ENCODE data around the gene CEP250. TPM values are rescaled to one million over a fixed set of nuclear protein-coding genes. Genes with fewer than 3 reads are reported as not detected.
"Not testable (repeated sequence)": the region's sequence is repeated elsewhere in the genome, so short reads cannot be mapped to it uniquely, and the experiment has no call there.

The CEP250 gene
- total RNA-seq, 4 donors from 2014 or later = 18.8 to 55.4 (median 27.1) TPM

DNA sequence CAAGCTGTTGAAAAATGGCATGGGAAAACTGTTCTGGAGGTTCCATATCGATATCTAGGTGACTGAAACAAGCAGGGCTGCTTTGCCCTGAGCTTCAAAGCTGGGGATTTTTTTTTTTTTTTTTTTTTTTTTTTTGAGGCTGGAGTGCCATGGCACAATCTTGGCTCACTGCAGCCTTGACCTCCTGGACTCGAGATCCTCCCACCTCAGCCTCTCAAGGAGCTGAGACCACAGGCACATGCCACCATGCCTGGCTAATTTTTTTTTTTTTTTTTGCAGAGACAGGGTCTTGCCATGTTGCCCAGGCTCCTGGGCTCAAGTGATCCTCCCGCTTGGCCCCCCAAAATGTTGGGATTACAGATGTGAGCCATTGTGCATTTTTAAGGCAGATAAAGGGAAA, 97.5 kb downstream of the CEP250 start:
- Histone ChIP-seq H3K36me3 (peaks cover 96% of the 10 kb centered on the region), H3K27ac (no peak overlapping the region), H3K4me3 (no peak overlapping the region), H3K4me1 (no peaks in the 10 kb centered on the region), H3K9me3 (no peaks in the 10 kb centered on the region), H3K27me3 (no peaks in the 10 kb centered on the region)
- WGBS = 93% methylated on average over 3 of the region's 3 CpGs
- TF ChIP-seq POLR2AphosphoS5 (IDR thresholded peaks at IDR 0.05) (no peak), POLR2A (IDR thresholded peaks at IDR 0.05) (no peak), EP300 (IDR thresholded peaks at IDR 0.05) (no peak), CTCF (IDR thresholded peaks at IDR 0.05) (no peak)
- no peak for DNase-seq (ENCODE audit: low spot score in 2 of 2)

DNA sequence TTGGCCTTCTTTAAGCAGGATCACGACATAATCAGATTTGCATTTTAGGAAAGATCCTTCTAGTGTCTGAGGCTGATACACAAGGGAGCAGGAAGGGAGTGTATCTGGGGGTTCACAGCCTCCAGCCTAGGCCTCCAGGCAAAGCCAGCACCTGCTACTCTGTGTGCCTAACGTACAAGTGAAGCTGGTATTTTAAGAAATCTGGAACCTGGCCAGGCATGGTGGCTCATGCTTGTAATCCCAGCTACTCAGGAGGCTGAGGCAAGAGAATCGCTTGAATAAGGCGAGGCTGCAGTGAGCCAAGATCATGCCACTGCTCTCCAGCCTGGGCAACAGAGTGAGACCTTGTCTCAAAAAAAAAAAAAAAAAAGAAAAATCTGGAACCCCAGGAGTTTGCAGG, 100.1 kb downstream of the CEP250 start:
- H3K27me3 ChIP-seq; H3K9me3 ChIP-seq; H3K4me3 ChIP-seq; DNase-seq (ENCODE audit: low spot score in 2 of 2); H3K27ac ChIP-seq; H3K4me1 ChIP-seq: not testable (repeated sequence)
- H3K36me3 ChIP-seq = peaks cover 73% of the 10 kb centered on the region
- 80% methylated on average over 4 of the region's 4 CpGs for WGBS

- Histone ChIP-seq H3K36me3 (peaks cover 67% of the 10 kb centered on the region), H3K27ac (no peak overlapping the region), H3K4me1 (no peaks in the 10 kb centered on the region), H3K27me3 (no peaks in the 10 kb centered on the region), H3K4me3 (no peak overlapping the region), H3K9me3 (no peaks in the 10 kb centered on the region)
- TF ChIP-seq CTCF (IDR thresholded peaks at IDR 0.05) (no peak), POLR2A (IDR thresholded peaks at IDR 0.05) (no peak), POLR2AphosphoS5 (IDR thresholded peaks at IDR 0.05) (no peak), EP300 (IDR thresholded peaks at IDR 0.05) (no peak)
- WGBS = 92% methylated on average over 19 of the region's 21 CpGs
- DNase-seq (ENCODE audit: low spot score in 2 of 2) = no peak
Observed at GRCh38 chr20:35555951-35556645, 100.7 kb downstream of the CEP250 start.

GRCh38 chr20:35556871-35557270, 101.5 kb downstream of the CEP250 start:
- Histone ChIP-seq H3K4me3 (no peak overlapping the region), H3K36me3 (peaks cover 59% of the 10 kb centered on the region), H3K27me3 (no peaks in the 10 kb centered on the region), H3K9me3 (no peaks in the 10 kb centered on the region), H3K27ac (no peak overlapping the region), H3K4me1 (no peaks in the 10 kb centered on the region)
- DNase-seq (ENCODE audit: low spot score in 2 of 2) = no peak
- TF ChIP-seq POLR2A (IDR thresholded peaks at IDR 0.05) = no peak
- no peak for TF ChIP-seq CTCF (IDR thresholded peaks at IDR 0.05)
- no peak for TF ChIP-seq EP300 (IDR thresholded peaks at IDR 0.05)
- no peak for TF ChIP-seq POLR2AphosphoS5 (IDR thresholded peaks at IDR 0.05)
- 96% methylated on average over 8 of the region's 8 CpGs for WGBS

GRCh38 chr20:35558451-35558850, 103.1 kb downstream of the CEP250 start:
- no peaks in the 10 kb centered on the region for H3K4me1 ChIP-seq
- DNase-seq (ENCODE audit: low spot score in 2 of 2) = no peak
- TF ChIP-seq EP300 (IDR thresholded peaks at IDR 0.05) = no peak
- TF ChIP-seq POLR2A (IDR thresholded peaks at IDR 0.05) = no peak
- no peak for TF ChIP-seq POLR2AphosphoS5 (IDR thresholded peaks at IDR 0.05)
- TF ChIP-seq CTCF (IDR thresholded peaks at IDR 0.05) = no peak
- H3K27me3 ChIP-seq = no peaks in the 10 kb centered on the region
- no peak overlapping the region for H3K4me3 ChIP-seq
- H3K36me3 ChIP-seq = peaks cover 46% of the 10 kb centered on the region
- WGBS = 88% methylated on average over 4 of the region's 4 CpGs
- H3K27ac ChIP-seq = no peak overlapping the region
- H3K9me3 ChIP-seq = no peaks in the 10 kb centered on the region

Measured in suprapubic skin (tissue), 4 donors.